ENCODE data around the gene C16orf54.
"Not testable (repeated sequence)": the region's sequence is repeated elsewhere in the genome, so short reads cannot be mapped to it uniquely, and the experiment has no call there.

The C16orf54 gene

GRCh38 chr16:29738514-29738913, 7.3 kb downstream of the C16orf54 start:
- no peak for DNase-seq

DNA sequence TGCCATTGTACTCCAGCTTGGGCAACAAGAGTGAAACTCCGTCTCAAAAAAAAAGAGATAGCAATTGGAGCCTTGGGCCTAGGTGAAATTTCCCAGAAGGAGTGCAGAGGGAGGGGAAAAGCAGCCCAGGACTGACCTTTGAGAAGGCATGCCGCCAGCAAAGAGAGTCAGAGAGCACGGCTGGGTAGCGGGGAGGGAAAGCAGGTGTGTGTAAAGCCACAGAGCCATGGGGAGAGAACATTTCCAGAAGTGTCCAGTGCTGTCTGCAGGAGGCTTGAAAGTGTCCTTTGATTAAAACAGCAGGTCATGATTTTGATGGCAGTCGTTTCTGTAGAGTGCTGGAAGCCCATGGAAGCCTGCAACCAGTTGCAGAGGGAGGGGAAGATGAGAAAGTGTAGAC, 8.1 kb downstream of the C16orf54 start:
- no peak for DNase-seq

DNA sequence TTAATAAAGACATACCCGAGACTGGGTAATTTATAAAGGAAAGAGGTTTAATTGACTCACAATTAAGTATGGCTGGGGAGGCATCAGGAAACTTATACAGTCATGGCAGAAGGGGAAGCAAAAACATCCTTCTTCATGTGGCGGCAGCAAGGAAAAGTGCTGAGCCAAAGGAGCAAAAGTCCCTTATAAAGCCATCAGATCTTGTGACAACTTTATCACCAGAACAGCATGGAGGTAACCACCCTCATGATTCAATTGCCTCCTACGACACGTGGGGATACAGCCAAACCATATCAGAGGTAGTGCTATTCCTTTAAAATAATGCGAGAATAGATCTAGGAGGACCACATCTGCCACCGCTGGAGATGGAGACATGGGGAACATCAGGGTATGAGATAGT, 9.0 kb downstream of the C16orf54 start:
- DNase-seq = no peak

DNA sequence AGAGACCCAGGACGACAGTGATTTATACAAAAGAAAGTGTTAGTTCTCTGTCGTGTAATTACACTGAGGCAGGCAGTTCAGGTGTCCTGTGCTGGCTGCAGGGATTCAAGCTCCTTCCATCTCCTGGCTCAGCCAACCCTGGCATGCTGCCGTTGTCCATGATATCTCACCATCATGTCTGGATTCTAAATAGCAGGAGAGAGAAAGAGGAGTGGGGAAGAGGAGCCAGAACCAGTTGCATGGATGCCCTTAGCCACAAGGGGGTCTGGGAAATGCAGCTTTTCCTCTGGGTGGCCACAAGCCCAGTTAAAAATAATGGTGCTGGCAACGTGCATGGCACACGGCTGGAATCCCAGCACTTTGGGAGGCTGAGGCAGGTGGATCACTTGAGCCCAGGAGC, 9.7 kb downstream of the C16orf54 start:
- DNase-seq = no peak

GRCh38 chr16:29734786-29735185, 11.0 kb downstream of the C16orf54 start:
- DNase-seq = no peak

GRCh38 chr16:29731768-29732601, 13.8 kb downstream of the C16orf54 start:
- DNase-seq = not testable (repeated sequence)

GRCh38 chr16:29730649-29731048, 15.1 kb downstream of the C16orf54 start:
- no peak for DNase-seq

DNA sequence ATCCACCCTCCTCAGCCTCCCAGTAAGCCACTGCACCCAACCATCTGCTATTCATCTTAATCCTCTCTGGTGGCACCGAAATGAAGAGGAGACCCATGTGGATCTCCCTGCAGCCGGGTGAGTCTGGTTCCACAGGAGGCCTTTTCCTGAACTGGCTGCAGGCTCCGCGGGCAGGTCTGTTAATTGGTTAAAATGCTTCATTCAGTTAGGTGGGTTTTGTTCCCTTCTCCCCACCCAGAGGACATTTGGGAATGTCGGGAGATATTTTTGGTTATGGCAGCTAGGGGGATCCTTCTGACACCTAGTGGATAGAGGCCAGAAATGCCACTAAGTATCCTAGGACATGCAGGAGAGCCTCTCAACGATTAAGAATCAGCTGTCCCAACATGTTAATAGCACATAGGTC, 16.7 kb downstream of the C16orf54 start:
- no peak for DNase-seq

GRCh38 chr16:29727452-29727851, 18.3 kb downstream of the C16orf54 start:
- DNase-seq = no peak

DNA sequence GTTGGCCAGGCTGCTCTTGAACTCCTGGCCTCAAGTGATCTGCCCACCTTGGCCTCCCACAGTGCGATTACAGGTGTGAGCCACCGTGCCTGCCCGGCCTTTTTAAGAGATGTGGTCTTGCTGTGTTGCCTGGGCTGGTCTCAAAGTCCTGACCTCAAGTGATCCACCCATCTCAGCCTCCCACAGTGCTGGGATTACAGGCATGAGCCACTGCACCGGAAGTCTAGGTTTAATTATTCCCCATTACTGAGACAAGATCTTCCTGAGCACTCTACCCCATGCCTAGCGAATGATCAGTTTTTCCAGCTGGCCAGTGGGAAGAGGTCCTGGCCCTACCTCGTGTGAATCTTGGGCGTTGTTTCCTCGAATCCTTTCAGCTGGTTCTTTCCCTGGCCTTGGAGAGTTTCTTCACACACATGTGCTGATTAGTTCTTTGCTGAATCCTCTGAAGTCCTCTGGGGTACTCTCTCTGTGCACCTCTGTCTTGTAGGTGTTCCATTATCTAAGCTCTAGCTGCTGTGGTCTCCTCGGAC, 18.9 kb downstream of the C16orf54 start:
- no peak for DNase-seq

- peak; percentile 16 to 54 for DNase-seq
Measured at GRCh38 chr16:29721167-29721879, 24.5 kb downstream of the C16orf54 start.

DNA sequence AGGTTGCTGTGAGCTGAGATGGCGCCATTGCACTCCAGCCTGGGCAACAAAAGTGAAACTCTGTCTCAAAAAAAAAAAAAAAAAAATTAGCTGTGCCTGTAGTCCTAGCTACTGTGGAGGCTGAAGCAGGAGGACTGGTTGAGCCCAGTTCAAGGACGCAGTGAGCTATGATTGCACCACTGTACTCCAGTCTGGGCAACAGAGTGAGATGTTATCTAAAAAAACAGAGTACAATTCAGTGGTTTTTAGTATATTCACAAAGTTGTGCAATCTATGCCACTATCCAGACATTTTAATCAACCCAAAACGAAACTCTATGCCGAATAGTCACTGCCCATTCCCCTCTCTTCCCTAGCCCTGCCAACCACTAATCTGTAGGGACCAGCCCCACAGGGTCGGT, 25.1 kb downstream of the C16orf54 start:
- no peak for DNase-seq

DNA sequence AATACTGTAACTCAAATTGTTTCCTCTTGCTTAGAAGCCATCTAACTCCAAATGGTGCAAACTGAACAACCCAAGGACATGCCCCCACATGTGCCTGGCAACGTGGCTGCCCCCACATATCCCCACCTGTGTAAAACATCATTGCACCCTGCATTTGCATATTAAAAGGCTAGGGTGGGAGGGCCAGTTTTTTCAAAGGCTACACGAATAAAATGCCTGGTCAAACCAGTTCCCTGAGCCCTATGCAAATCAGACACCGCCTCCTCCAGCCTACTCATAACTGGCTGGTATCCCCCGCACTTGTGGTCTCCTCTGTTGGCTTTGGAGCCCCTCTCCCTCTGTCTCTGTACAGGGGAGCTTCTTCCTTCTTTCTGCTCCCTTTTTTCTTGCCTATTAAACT, 26.7 kb downstream of the C16orf54 start:
- DNase-seq = no peak

DNA sequence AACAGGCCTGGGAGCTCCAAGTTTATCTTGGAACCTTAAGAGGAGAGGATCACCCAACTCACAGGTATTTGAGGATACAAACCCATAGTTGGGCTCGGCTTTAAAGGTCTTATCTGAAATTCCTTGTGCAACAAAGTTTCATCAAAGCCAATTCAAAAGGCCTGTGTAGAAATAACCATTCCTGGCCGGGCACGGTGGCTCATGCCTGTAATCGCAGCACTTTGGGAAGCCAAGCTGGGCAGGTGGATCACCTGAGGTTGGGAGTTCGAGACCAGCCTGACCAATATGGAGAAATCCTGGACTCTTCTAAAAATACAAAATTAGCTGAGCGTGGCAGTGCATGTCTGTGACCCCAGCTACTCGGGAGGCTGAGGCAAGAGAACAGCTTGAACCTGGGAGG, 28.7 kb downstream of the C16orf54 start:
- no peak for DNase-seq

DNA sequence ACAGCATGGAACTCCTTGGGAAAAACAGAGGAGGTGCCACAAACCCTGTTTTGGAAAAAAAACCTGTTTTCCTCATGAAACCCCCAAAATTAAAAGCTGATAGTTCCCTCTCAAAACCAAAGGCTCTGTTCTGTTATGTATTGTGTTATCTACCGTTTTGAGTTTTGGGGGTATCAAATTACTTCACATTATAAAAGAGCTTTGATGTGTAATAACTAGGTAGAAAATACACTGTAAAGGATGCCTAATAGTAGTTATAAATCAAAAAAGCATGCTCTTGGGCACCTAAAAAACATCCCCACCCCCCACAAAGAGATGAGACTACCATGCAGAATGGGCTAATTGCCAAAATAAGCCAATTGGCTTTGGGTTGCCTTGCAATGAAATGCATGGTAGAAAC, 30.8 kb downstream of the C16orf54 start:
- no peak for DNase-seq

- DNase-seq = no peak
Measured at GRCh38 chr16:29714396-29714795, 31.4 kb downstream of the C16orf54 start.

- DNase-seq = no peak
Measured at GRCh38 chr16:29712809-29713208, 33.0 kb downstream of the C16orf54 start.

GRCh38 chr16:29710227-29711219, 35.3 kb downstream of the C16orf54 start:
- peak in 1 of 2 donors; percentile 65 for DNase-seq

GRCh38 chr16:29709657-29710056, 36.1 kb downstream of the C16orf54 start:
- not testable (repeated sequence) for DNase-seq

DNA sequence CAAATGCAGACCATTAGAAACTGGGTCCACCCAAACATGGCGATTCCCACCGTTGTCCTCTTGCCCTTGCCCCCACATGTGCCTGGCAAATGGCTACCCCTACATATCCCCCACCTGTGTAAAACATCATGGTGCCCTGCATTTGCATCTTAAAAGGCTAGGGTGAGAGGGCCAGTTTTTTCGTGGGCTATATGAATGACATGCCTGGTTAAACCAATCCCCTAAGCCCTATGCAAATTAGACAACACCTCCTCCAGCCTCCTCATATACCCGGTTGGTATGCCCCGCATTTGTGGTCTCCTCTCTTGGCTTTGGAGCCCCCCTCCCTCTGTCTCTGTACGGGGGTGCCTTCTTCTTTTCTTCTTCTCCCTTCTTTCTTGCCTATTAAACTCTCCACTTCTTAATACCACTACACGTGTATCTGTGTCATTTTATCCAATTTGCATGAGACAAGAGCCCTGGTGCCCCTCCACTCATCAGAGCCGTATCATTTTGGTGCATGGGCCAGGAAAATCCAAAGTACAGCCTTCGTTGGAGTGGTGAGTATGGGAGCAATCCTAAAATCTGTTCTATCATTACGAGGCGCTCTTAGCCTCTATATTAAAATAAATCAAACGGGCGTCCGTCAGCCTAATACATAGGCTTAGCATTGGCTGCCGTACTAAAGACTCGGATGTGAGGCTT, 36.7 kb downstream of the C16orf54 start:
- no peak for DNase-seq

GRCh38 chr16:29707160-29707559, 38.6 kb downstream of the C16orf54 start:
- not testable (repeated sequence) for DNase-seq

DNA sequence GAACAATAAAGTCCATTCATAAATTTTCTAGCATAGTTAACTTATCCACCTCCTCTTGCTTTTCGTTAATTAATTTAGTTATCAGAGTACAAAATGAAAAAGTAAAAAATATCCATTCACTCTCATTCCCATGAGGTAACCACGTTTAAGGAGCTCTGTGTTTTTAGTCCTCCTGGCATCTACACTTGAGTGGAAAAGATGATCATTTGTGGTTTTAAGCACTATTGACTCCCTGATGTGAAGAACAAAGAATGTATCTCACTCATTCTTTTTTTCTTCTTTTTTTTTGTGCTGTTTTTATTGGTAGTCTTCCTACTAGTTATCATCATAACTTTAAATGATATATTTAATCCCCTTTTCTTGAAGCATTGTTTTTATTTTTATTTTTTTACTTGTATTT, 40.8 kb downstream of the C16orf54 start:
- no peak for DNase-seq

Measured in bone marrow (tissue), 2 donors.